Prostate gland (tissue), 2 donors: ENCODE data around the gene SCAP.

ENCODE experiments used
- POLR2A ChIP-seq: fragments of 450-650 bp; IDR thresholded peaks from one replicate; pipeline ENCODE4 v1.6.1; 2016; ENCODE audit warnings: antibody characterized with exemption, mild to moderate bottlenecking
- TF ChIP-seq, protein P1 (sequence below), 4 experiments: fragments of 200-600 bp in 2 of 4; fragments of 450-650 bp in 2 of 4; sonication (generic) in 2 of 4; IDR thresholded peaks; 1 replicate in 3 of 4; 2 replicates in 1 of 4; pipeline ENCODE4 v1.5.1; 2016 to 2019; ENCODE audit warnings: antibody characterized with exemption in 4 of 4, mild to moderate bottlenecking in 2 of 4, moderate library complexity in 2 of 4

DNA sequence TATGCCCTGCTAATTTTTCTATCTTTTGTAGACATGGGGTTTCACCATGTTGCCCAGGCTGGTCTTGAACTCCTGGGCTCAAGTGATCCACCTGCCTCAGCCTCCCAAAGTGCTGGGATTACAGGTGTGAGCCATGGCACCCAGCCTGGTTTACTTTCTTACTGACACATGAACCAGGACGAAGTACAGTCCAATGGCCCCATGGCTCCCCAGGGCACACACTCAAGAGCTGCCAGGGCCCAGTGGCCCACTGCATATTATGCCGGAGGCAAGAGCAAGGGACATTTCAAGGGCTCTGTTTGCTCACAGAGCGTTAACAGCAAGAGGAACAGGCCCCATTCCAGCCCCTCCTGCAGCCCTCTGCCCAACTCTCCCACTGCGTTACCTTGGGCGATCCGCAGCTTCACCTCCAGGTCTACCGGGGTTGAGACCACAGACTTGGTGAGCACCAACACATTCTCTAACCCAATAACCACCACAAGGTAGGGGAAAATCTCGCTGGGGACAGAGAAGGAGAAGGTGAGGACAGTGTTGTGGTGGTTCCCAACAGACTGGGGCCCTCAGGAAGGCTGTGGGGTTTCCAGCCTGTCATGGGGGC lies 52.1 kb downstream of the SCAP start:
- TF ChIP-seq, protein P1, sequence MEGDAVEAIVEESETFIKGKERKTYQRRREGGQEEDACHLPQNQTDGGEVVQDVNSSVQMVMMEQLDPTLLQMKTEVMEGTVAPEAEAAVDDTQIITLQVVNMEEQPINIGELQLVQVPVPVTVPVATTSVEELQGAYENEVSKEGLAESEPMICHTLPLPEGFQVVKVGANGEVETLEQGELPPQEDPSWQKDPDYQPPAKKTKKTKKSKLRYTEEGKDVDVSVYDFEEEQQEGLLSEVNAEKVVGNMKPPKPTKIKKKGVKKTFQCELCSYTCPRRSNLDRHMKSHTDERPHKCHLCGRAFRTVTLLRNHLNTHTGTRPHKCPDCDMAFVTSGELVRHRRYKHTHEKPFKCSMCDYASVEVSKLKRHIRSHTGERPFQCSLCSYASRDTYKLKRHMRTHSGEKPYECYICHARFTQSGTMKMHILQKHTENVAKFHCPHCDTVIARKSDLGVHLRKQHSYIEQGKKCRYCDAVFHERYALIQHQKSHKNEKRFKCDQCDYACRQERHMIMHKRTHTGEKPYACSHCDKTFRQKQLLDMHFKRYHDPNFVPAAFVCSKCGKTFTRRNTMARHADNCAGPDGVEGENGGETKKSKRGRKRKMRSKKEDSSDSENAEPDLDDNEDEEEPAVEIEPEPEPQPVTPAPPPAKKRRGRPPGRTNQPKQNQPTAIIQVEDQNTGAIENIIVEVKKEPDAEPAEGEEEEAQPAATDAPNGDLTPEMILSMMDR (IDR thresholded peaks at IDR 0.05), result no peak
- no peak for TF ChIP-seq POLR2A
